OCI-LY7 (cell line): ENCODE data around the gene IGFBP2. TPM values are rescaled to one million over a fixed set of nuclear protein-coding genes. Genes with fewer than 3 reads are reported as not detected.

ENCODE experiments used
- BruUV-seq: library from RNA; stranded (reverse); fragments of 400-500 nt; replicated peaks from 2 replicates; lab custom pipeline; 2021; lab: Mats Ljungman, UMichigan
- CTCF ChIA-PET: fragments of 300-600 bp; sonication (Branson Sonifier 250); formaldehyde crosslinking; loops from one replicate; lab custom pipeline; 2022; ENCODE audit warnings: antibody characterized with exemption; ENCODE audit not compliant: unreplicated experiment; lab: Charles Lee
- POLR2A ChIA-PET: fragments of 300-600 bp; sonication (Branson Sonifier 250); formaldehyde crosslinking; loops from one replicate; lab custom pipeline; 2022; ENCODE audit warnings: antibody characterized with exemption; lab: Charles Lee
- DNase-seq: peaks from one replicate; pipeline ENCODE4 v3.0.0-alpha.2; 2015; ENCODE audit warnings: low spot score
- H2AFZ ChIP-seq: fragments of 200-600 bp; sonication (generic), shearing (Covaris generic); 2 replicates; pipeline ENCODE4 v1.6.1; 2014; ENCODE audit warnings: mild to moderate bottlenecking, antibody characterized with exemption, low read length, moderate library complexity
- H3K27ac ChIP-seq: fragments of 200-600 bp; sonication (generic); 2 replicates; pipeline ENCODE4 v1.5.1; 2014; ENCODE audit warnings: mixed run types, low read depth, mild to moderate bottlenecking, moderate library complexity, low read length, inconsistent platforms; ENCODE audit not compliant: poor library complexity, severe bottlenecking
- H3K36me3 ChIP-seq: fragments of 200-600 bp; sonication (generic); 2 replicates; pipeline ENCODE4 v1.6.1; 2014; ENCODE audit warnings: mild to moderate bottlenecking, antibody characterized with exemption, low read length, moderate library complexity, mixed read lengths; ENCODE audit not compliant: insufficient read depth
- H3K4me1 ChIP-seq: fragments of 200-600 bp; sonication (generic); 2 replicates; pipeline ENCODE4 v1.5.1; 2014; ENCODE audit warnings: mild to moderate bottlenecking, low read length; ENCODE audit not compliant: insufficient read depth, poor library complexity, severe bottlenecking
- H3K4me2 ChIP-seq: fragments of 200-600 bp; sonication (generic); 2 replicates; pipeline ENCODE4 v1.6.1; 2014; ENCODE audit warnings: mild to moderate bottlenecking, low read length
- H3K4me3 ChIP-seq: fragments of 200-600 bp; sonication (generic); 2 replicates; pipeline ENCODE4 v1.5.1; 2014; ENCODE audit warnings: mild to moderate bottlenecking, low read depth, low read length; ENCODE audit not compliant: poor library complexity, severe bottlenecking
- H3K79me2 ChIP-seq: fragments of 200-600 bp; sonication (generic); 2 replicates; pipeline ENCODE4 v1.6.1; 2016; ENCODE audit warnings: low read depth, mild to moderate bottlenecking, low read length, moderate library complexity, mixed read lengths; ENCODE audit not compliant: insufficient read depth
- H3K9me2 ChIP-seq: fragments of 200-600 bp; sonication (generic); 2 replicates; pipeline ENCODE4 v1.6.1; 2016; ENCODE audit warnings: mild to moderate bottlenecking, low read length, mixed read lengths; ENCODE audit not compliant: insufficient read depth
- H3K9me3 ChIP-seq: fragments of 200-600 bp; sonication (generic); 2 replicates; pipeline ENCODE4 v1.6.1; 2014; ENCODE audit warnings: mild to moderate bottlenecking, mixed run types, low read length, mixed read lengths
- H4K20me1 ChIP-seq: fragments of 200-600 bp; sonication (generic); 2 replicates; pipeline ENCODE4 v1.6.1; 2014; ENCODE audit warnings: mild to moderate bottlenecking, antibody characterized with exemption, low read length, moderate library complexity, mixed read lengths; ENCODE audit not compliant: insufficient read depth
- CTCF ChIP-seq: fragments of 200-600 bp; sonication (generic); conservative IDR thresholded peaks from 2 replicates; pipeline ENCODE4 v1.5.1; 2014; ENCODE audit warnings: mild to moderate bottlenecking, antibody characterized with exemption, low read length, moderate library complexity, mixed read lengths
- EZH2phosphoT487 ChIP-seq: fragments of 200-600 bp; sonication (generic); IDR thresholded peaks from 2 replicates; pipeline ENCODE4 v1.6.1; 2018; ENCODE audit warnings: low read depth, borderline replicate concordance, mild to moderate bottlenecking, mixed run types, antibody characterized with exemption, low read length, moderate library complexity, mixed read lengths
- intact Hi-C: fragments of 100-400 bp; cut with micrococcal nuclease; formaldehyde crosslinking; loops from one replicate; pipeline ENCODE4 v1.10.0; 2022; ENCODE audit not compliant: unreplicated experiment
- total RNA-seq, 2 experiments: library from RNA; depleted of rRNA in 1 of 2; stranded (reverse); fragments of >200 nt in 1 of 2; shearing (Covaris generic) in 1 of 2; gene quantifications; 2 replicates each; pipeline ENCODE4 v1.2.3, GENCODE V29; 2014 to 2022

The IGFBP2 gene
- total RNA-seq, 2 experiments from 2014 or later, result 0.66 TPM; not detected in 1

DNA sequence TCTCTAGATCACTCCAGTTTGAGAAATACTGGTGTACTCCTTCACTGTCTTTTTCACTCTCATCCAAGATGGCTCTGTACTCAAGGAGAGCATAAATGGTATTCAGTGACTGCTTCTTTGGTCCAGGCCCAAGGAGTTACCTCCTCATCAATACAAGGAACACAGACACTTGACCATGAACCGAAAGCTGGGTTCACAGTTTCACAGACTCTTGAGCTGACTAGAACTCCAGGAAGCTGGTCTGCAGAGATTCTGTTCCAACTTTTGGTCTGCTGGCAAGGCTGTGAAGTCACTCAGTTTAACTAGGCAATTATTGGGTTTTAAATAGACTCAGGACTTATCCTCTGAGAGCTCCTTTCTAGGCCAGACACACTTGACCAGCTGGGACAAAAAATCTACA lies 69.5 kb downstream of the IGFBP2 start:
- no peak overlapping the region for H3K4me3 ChIP-seq
- TF ChIP-seq EZH2phosphoT487 (no peak), CTCF (no peak)
- no peaks in the 10 kb centered on the region for H3K79me2 ChIP-seq
- no peaks in the 10 kb centered on the region for H3K9me3 ChIP-seq
- ChIA-PET CTCF (no interaction called here), POLR2A (no interaction called here)
- intact Hi-C loops, result loop anchor here (5.0 kb wide), 1 partner anchor 180 kb away; no protein-coding TSS in a partner anchor
- H4K20me1 ChIP-seq, result no peaks in the 10 kb centered on the region
- H3K27ac ChIP-seq, result no peak overlapping the region
- no peak for DNase-seq
- H3K9me2 ChIP-seq, result no peaks in the 10 kb centered on the region
- no TSS peak for BruUV-seq
- H3K36me3 ChIP-seq, result no peaks in the 10 kb centered on the region
- H3K4me1 ChIP-seq, result no peaks in the 10 kb centered on the region
- H3K4me2 ChIP-seq, result no peak overlapping the region
- no peak overlapping the region for H2AFZ ChIP-seq

DNA sequence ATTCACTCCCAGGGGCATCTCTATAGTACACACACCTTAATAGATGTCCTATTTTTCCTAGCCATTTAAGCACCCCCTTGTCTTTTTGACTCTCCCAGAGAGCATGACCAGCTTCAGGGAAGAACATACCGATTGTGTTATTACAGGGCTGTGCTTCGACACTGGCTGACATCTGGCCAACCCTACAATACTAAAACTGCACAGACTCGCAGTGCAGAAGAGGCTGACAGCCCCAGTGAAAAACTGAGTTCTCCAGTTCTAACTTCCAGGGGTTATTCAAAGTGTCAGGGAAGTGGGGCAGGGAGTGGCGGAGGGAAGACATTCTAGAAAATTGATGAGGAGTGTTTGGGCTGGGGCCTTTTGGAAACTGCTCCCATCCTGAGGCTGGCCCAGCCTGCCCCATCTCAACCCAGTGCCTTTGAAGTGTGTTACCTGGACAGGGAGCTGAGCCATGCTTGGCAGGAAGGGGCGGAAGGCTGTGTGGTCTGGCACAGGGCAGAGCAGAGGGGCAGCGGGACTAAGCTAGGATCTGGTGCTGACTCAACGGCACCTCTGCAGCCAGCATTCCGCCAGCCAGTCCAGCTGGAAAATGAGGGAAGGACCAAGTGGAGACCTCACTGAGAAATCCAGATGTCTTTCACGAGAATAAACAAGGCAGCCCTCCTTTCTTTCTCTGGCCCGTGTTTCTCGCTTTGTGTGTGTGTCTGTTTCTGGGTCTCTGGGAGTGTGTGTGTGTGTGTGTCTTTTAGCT lies 77.5 kb downstream of the IGFBP2 start:
- no peak overlapping the region for H3K4me2 ChIP-seq
- ChIA-PET CTCF (no interaction called here), POLR2A (no interaction called here)
- intact Hi-C loops, result no loop called here
- no peaks in the 10 kb centered on the region for H3K36me3 ChIP-seq
- no peak overlapping the region for H3K4me3 ChIP-seq
- TF ChIP-seq CTCF (no peak), EZH2phosphoT487 (no peak)
- H3K4me1 ChIP-seq, result no peaks in the 10 kb centered on the region
- no peak overlapping the region for H3K27ac ChIP-seq
- no peak for DNase-seq
- no peaks in the 10 kb centered on the region for H3K9me3 ChIP-seq
- no peaks in the 10 kb centered on the region for H4K20me1 ChIP-seq
- no peak overlapping the region for H2AFZ ChIP-seq
- no TSS peak for BruUV-seq
- no peaks in the 10 kb centered on the region for H3K79me2 ChIP-seq
- H3K9me2 ChIP-seq, result no peaks in the 10 kb centered on the region

GRCh38 chr2:216711348-216711747 lies 78.1 kb downstream of the IGFBP2 start:
- Histone ChIP-seq H3K36me3 (no peaks in the 10 kb centered on the region), H3K27ac (no peak overlapping the region), H3K4me2 (no peak overlapping the region), H4K20me1 (no peaks in the 10 kb centered on the region), H3K9me2 (no peaks in the 10 kb centered on the region), H3K4me3 (no peak overlapping the region), H2AFZ (no peak overlapping the region), H3K79me2 (no peaks in the 10 kb centered on the region), H3K4me1 (no peaks in the 10 kb centered on the region), H3K9me3 (no peaks in the 10 kb centered on the region)
- no TSS peak for BruUV-seq
- POLR2A ChIA-PET, result no interaction called here
- CTCF ChIA-PET, result no interaction called here
- TF ChIP-seq CTCF, result no peak
- no peak for TF ChIP-seq EZH2phosphoT487
- DNase-seq, result no peak
- intact Hi-C loops, result no loop called here
